HepG2 (cell line): Measurements from ENCODE around the gene PRDM9. TPM values are rescaled to one million over a fixed set of nuclear protein-coding genes. Genes with fewer than 3 reads are reported as not detected.
"Not testable (repeated sequence)": the region's sequence is repeated elsewhere in the genome, so short reads cannot be mapped to it uniquely, and the experiment has no call there.

Experiments
- ATAC-seq: fragments of 200-7000 bp; cut with Tn5 transposase; 3 replicates; pipeline ENCODE4 v1.9.1; 2020; ENCODE audit warnings: mild to moderate bottlenecking, moderate library complexity
- BruUV-seq: library from RNA; stranded (reverse); fragments of 400-500 nt; replicated peaks from 2 replicates; lab custom pipeline; 2021; lab: Mats Ljungman, UMichigan
- CTCF ChIA-PET: fragments of 300-600 bp; formaldehyde crosslinking; extraction: SDS; loops from one replicate; lab custom pipeline; 2021; ENCODE audit warnings: low total read pairs, inconsistent platforms, low intra/inter-chr PET ratio; lab: Yijun Ruan, JAX
- POLR2A ChIA-PET: fragments of 350-600 bp; sonication (Branson Sonifier 250); formaldehyde crosslinking; loops from one replicate; lab custom pipeline; 2020; ENCODE audit warnings: antibody characterized with exemption, inconsistent platforms; lab: Yijun Ruan, JAX
- DNase-seq: peaks from one replicate; pipeline ENCODE4 v3.0.0-alpha.2; 2015; ENCODE audit warnings: low spot score
- FAIRE-seq: peaks from 3 replicates; lab custom pipeline; 2011; peaks lifted over from hg19 to GRCh38; lab: Jason Lieb, UNC
- H2AFZ ChIP-seq: one replicate; pipeline ENCODE4 v1.6.1; 2011; ENCODE audit warnings: low read length, inconsistent platforms
- H3K27ac ChIP-seq: fragments of 300-600 bp; 3 replicates; pipeline ENCODE4 v1.8.0; 2011; ENCODE audit warnings: mixed run types, mild to moderate bottlenecking, mixed read lengths, low read length, inconsistent platforms; ENCODE audit not compliant: insufficient read depth; ENCODE audit errors: extremely low read length
- H3K27me3 ChIP-seq, 2 experiments: fragments of 200-600 bp in 1 of 2; 2 replicates in 1 of 2; 3 replicates in 1 of 2; pipeline versions ENCODE4 v1.6.0 to v1.8.0; 2011; ENCODE audit warnings: low read length in 2 of 2, mild to moderate bottlenecking in 2 of 2, moderate library complexity in 2 of 2, inconsistent platforms in 1 of 2; ENCODE audit not compliant: insufficient read depth in 2 of 2, control insufficient read depth in 1 of 2
- H3K36me3 ChIP-seq, 2 experiments: fragments of 200-600 bp in 1 of 2; replicated peaks in 1 of 2; 2 replicates in 1 of 2; 3 replicates in 1 of 2; pipeline versions ENCODE4 v1.5.1 to v1.8.0; 2011; ENCODE audit warnings: low read length in 2 of 2, inconsistent platforms in 1 of 2; ENCODE audit not compliant: insufficient read depth in 2 of 2, control insufficient read depth in 1 of 2
- H3K4me1 ChIP-seq: 2 replicates; pipeline ENCODE4 v1.5.1; 2012; ENCODE audit warnings: low read length, inconsistent platforms; ENCODE audit not compliant: insufficient read depth
- H3K4me2 ChIP-seq: 2 replicates; pipeline ENCODE4 v1.6.0; 2011; ENCODE audit warnings: low read depth, low read length, inconsistent platforms
- H3K4me3 ChIP-seq, 3 experiments: fragments of 200-600 bp in 1 of 3; sonication (generic), shearing (Covaris generic) in 1 of 3; replicated peaks in 1 of 3; 2 replicates each; pipeline ENCODE4 v1.5.1; 2011 to 2016; ENCODE audit warnings: low read length in 3 of 3, inconsistent platforms in 2 of 3, low read depth in 2 of 3, mild to moderate bottlenecking in 2 of 3, control low read depth in 1 of 3, mixed read lengths in 1 of 3; ENCODE audit not compliant: insufficient read depth in 1 of 3
- H3K79me2 ChIP-seq: one replicate; pipeline ENCODE4 v1.6.1; 2011; ENCODE audit warnings: low read length, inconsistent platforms; ENCODE audit not compliant: insufficient read depth
- H3K9ac ChIP-seq: 2 replicates; pipeline ENCODE4 v1.6.0; 2011; ENCODE audit warnings: mild to moderate bottlenecking, low read depth, low read length, inconsistent platforms; ENCODE audit not compliant: insufficient read depth
- H3K9me3 ChIP-seq: 2 replicates; pipeline ENCODE4 v1.5.1; 2012; ENCODE audit warnings: mild to moderate bottlenecking, low read length
- H4K20me1 ChIP-seq: 2 replicates; pipeline ENCODE4 v1.6.0; 2011; ENCODE audit warnings: inconsistent platforms, mild to moderate bottlenecking, low read length, moderate library complexity; ENCODE audit not compliant: insufficient read depth
- ZNF576 ChIP-seq: sonication (generic); formaldehyde crosslinking; IDR thresholded peaks from 2 replicates; pipeline ENCODE4 v1.4.0; 2020; ENCODE audit warnings: mild to moderate bottlenecking, missing genetic modification reagents
- ZSCAN30 ChIP-seq: sonication (generic); formaldehyde crosslinking; IDR thresholded peaks from 2 replicates; pipeline ENCODE4 v1.5.0; 2020; ENCODE audit warnings: mild to moderate bottlenecking, missing genetic modification reagents
- WGBS: methylation state at CpG from one replicate; pipeline ENCODE4 v1.1.6; 2017; ENCODE audit warnings: low lambda C conversion rate; 5-methylcytosine and 5-hydroxymethylcytosine counted together
- in situ Hi-C: cut with HindIII; loops from 2 replicates; pipeline ENCODE4 v1.10.0; 2017; ENCODE audit warnings: low pct_unique_long_range_greater_than_20kb; ENCODE audit not compliant: extremely low pct_ligation_motif_present
- intact Hi-C: fragments of 100-400 bp; cut with micrococcal nuclease; formaldehyde crosslinking; loops from one replicate; pipeline ENCODE4 v1.10.0; 2022; ENCODE audit not compliant: unreplicated experiment
- polyA plus RNA-seq, 8 experiments: library from polyadenylated mRNA; depleted of rRNA in 3 of 8; stranded (reverse) in 7 of 8; unstranded in 1 of 8; fragments of >200 nt; fragmentation: Illumina TruSeq in 4 of 8; extraction: Trizol in 4 of 8; gene quantifications; 2 replicates each; pipeline versions ENCODE4 v1.2.1 to v1.2.3, GENCODE V29; 2011 to 2016; ENCODE audit warnings: low read depth in 4 of 8, missing spikeins in 1 of 8, mixed read lengths in 1 of 8; ENCODE audit not compliant: insufficient read depth in 1 of 8
- total RNA-seq, 5 experiments: library from RNA; depleted of rRNA; stranded (reverse); fragments of >200 nt; fragmentation: Illumina TruSeq; extraction: Trizol; gene quantifications; 2 replicates each; pipeline ENCODE4 v1.2.3, GENCODE V29; 2016; ENCODE audit warnings: low read depth in 1 of 5

The PRDM9 gene
- total and polyA plus RNA-seq, 2 of the 13 experiments (the other 11 are each of a cell fraction or from before 2014, with no cell fraction given), result not detected

- BruUV-seq, result no TSS peak
- ChIA-PET CTCF (no interaction called here), POLR2A (no interaction called here)
- H3K79me2 ChIP-seq, result no peaks in the 10 kb centered on the region
- no peaks in the 10 kb centered on the region for H3K4me1 ChIP-seq
- H3K27ac ChIP-seq, result no peak overlapping the region
- peaks cover 12% of the 10 kb centered on the region for H3K9me3 ChIP-seq
- in situ Hi-C loops, result no loop called here
- H3K9ac ChIP-seq, result no peak overlapping the region
- no peak for FAIRE-seq
- H3K4me3 ChIP-seq, result no peak overlapping the region
- ATAC-seq, result no peak
- H3K4me2 ChIP-seq, result no peak overlapping the region
- TF ChIP-seq ZSCAN30 (CRISPR knock-in tag), result no peak
- no peak for TF ChIP-seq ZNF576 (CRISPR knock-in tag)
- no peak for DNase-seq
- intact Hi-C loops, result no loop called here
- H4K20me1 ChIP-seq, result no peaks in the 10 kb centered on the region
- under 1% methylated on average over 5 of the region's 5 CpGs for WGBS
- no peaks in the 10 kb centered on the region for H3K36me3 ChIP-seq
- H3K27me3 ChIP-seq, result no peaks in the 10 kb centered on the region
- H2AFZ ChIP-seq, result no peak overlapping the region
These were observed 23.3 kb upstream of the PRDM9 start for GRCh38 chr5:23484096-23484495.

DNA sequence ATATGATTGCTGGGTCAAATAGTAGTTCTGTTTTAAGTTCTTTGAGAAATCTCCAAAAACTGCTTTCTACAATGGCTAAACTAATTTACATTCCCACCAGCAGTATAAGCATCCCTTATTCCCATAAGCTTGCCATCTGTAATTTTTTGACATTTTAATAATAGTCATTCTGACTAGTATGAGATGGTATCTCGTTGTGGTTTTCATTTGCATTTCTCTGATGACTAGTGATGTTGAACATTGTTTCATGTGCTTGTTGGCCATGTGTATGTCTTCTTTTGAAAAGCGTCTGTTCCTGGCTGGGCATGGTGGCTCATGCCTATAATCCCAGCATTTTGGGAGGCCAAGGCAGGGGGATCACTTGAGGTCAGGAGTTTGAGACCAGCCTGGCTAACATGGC lies 21.2 kb upstream of the PRDM9 start:
- H3K27ac ChIP-seq, H3K4me2 ChIP-seq, H3K79me2 ChIP-seq, CTCF ChIA-PET, POLR2A ChIA-PET, FAIRE-seq, intact Hi-C loops, in situ Hi-C loops, BruUV-seq, H3K36me3 ChIP-seq, H3K9ac ChIP-seq, H3K27me3 ChIP-seq, H2AFZ ChIP-seq, H3K4me3 ChIP-seq, DNase-seq, H3K4me1 ChIP-seq, ATAC-seq, H4K20me1 ChIP-seq: not testable (repeated sequence)
- WGBS, result 0% methylated on average over 2 of the region's 2 CpGs
- peaks cover 12% of the 10 kb centered on the region for H3K9me3 ChIP-seq
